HepG2 (cell line): ENCODE measurements around the gene BOLA3.

Experiments
- CBX1 ChIP-seq: IDR thresholded peaks from one replicate; pipeline ENCODE4 v1.6.1; 2016; ENCODE audit warnings: antibody characterized with exemption, low read depth
- FIP1L1 ChIP-seq: fragments of 200-400 bp; formaldehyde crosslinking; IDR thresholded peaks from 2 replicates; pipeline ENCODE4 v1.6.1; 2018; ENCODE audit warnings: low read depth, mild to moderate bottlenecking, low read length, moderate library complexity, borderline replicate concordance; ENCODE audit not compliant: insufficient read depth
- NR3C1 ChIP-seq: sonication (generic); formaldehyde crosslinking; IDR thresholded peaks from 2 replicates; pipeline ENCODE4 v1.4.0; 2020; ENCODE audit warnings: missing genetic modification reagents
- TF ChIP-seq, protein P1 (sequence below): IDR thresholded peaks from 2 replicates; pipeline ENCODE4 v1.6.1; 2016; ENCODE audit warnings: low read depth, borderline replicate concordance

DNA sequence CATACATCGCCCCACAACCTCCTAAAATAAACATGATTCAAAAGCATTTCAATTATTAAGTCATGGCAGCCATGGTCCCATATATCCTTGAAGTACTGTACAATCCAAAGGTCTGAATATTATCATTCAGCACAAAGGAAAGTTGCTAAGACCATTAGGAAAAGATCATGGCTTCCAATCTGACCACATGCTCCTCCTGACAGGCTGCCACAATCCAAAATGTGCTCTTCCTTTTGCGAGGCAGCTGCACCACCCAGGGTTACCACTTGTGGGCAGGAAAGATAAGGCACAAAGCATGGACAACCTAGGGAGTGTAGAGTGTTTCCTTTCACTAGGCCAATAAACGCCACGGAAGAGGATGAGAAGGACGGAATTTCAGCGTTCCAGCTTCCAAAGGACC is 5.4 kb downstream of the BOLA3 start:
- TF ChIP-seq FIP1L1 (no peak), CBX1 (no peak), NR3C1 (CRISPR knock-in tag) (no peak)
- TF ChIP-seq, protein P1, sequence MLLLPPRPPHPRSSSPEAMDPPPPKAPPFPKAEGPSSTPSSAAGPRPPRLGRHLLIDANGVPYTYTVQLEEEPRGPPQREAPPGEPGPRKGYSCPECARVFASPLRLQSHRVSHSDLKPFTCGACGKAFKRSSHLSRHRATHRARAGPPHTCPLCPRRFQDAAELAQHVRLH, result no peak
